SU-DHL-6 (cell line): ENCODE results near the gene TAS2R60.

ENCODE experiments used
- EZH2phosphoT487 ChIP-seq: fragments of 200-600 bp; sonication (generic), shearing (Covaris generic); conservative IDR thresholded peaks from 2 replicates; pipeline ENCODE4 v1.6.1; 2018; ENCODE audit warnings: mild to moderate bottlenecking, antibody characterized with exemption, low read length, moderate library complexity, mixed read lengths
- TF ChIP-seq, protein P1 (sequence below): fragments of 200-600 bp; sonication (generic); IDR thresholded peaks from one replicate; pipeline ENCODE4 v1.5.1; 2017; ENCODE audit warnings: antibody characterized with exemption, mild to moderate bottlenecking, low read length, moderate library complexity; ENCODE audit not compliant: insufficient read depth, poor library complexity, severe bottlenecking

DNA sequence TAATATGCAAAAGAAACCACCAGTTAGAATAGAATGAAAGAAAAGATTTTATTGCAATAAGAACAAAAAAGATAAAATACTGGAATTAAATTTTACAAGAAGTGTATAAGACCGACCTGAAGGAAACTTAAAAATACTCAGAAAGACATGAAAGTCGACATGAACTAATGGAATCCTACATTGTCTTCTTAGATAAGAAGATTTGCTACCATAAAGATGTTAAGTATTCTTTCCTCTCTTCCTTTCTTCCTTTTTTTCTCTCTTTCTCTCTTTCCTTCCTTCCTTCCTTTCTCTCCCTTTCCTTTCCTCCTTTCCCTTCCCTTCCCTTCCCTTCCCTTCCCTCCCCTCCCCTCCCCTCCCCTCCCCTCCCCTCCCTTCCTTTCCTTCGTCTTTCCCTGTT lies 6.5 kb downstream of the TAS2R60 start:
- TF ChIP-seq, protein P1, sequence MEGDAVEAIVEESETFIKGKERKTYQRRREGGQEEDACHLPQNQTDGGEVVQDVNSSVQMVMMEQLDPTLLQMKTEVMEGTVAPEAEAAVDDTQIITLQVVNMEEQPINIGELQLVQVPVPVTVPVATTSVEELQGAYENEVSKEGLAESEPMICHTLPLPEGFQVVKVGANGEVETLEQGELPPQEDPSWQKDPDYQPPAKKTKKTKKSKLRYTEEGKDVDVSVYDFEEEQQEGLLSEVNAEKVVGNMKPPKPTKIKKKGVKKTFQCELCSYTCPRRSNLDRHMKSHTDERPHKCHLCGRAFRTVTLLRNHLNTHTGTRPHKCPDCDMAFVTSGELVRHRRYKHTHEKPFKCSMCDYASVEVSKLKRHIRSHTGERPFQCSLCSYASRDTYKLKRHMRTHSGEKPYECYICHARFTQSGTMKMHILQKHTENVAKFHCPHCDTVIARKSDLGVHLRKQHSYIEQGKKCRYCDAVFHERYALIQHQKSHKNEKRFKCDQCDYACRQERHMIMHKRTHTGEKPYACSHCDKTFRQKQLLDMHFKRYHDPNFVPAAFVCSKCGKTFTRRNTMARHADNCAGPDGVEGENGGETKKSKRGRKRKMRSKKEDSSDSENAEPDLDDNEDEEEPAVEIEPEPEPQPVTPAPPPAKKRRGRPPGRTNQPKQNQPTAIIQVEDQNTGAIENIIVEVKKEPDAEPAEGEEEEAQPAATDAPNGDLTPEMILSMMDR = no peak
- no peak for TF ChIP-seq EZH2phosphoT487
